Fibroblast of mammary gland (primary cell): ENCODE data around the gene AIG1.
A peak's percentile ranks its signal among the peaks of the same experiment; 100 is the strongest.

ENCODE experiments used
- DNase-seq: peaks from one replicate; pipeline ENCODE4 v3.0.0-alpha.2; 2010; ENCODE audit warnings: low read depth
- H3K4me3 ChIP-seq: 2 replicates; pipeline ENCODE4 v1.5.1; 2011; ENCODE audit warnings: low read depth, mild to moderate bottlenecking, low read length, moderate library complexity; ENCODE audit not compliant: control insufficient read depth
- CTCF ChIP-seq: conservative IDR thresholded peaks from 2 replicates; pipeline ENCODE4 v1.5.1; 2011; ENCODE audit warnings: low read depth, low read length, inconsistent platforms; ENCODE audit not compliant: control insufficient read depth, insufficient read depth

Gene AIG1

GRCh38 chr6:143023695-143024094 lies 37.0 kb upstream of the AIG1 start:
- DNase-seq, result no peak
- TF ChIP-seq CTCF, result no peak

GRCh38 chr6:143024977-143025376 lies 35.7 kb upstream of the AIG1 start:
- TF ChIP-seq CTCF, result no peak
- no peak overlapping the region for H3K4me3 ChIP-seq
- no peak for DNase-seq

More at GRCh38 chr6:143023695-143024094, 37.0 kb upstream of the AIG1 start:
- H3K4me3 ChIP-seq, result no peak overlapping the region

GRCh38 chr6:143026696-143027449 lies 33.8 kb upstream of the AIG1 start:
- H3K4me3 ChIP-seq, result no peak overlapping the region
- peak; percentile 45 for DNase-seq
- TF ChIP-seq CTCF, result peak; percentile 77

DNA sequence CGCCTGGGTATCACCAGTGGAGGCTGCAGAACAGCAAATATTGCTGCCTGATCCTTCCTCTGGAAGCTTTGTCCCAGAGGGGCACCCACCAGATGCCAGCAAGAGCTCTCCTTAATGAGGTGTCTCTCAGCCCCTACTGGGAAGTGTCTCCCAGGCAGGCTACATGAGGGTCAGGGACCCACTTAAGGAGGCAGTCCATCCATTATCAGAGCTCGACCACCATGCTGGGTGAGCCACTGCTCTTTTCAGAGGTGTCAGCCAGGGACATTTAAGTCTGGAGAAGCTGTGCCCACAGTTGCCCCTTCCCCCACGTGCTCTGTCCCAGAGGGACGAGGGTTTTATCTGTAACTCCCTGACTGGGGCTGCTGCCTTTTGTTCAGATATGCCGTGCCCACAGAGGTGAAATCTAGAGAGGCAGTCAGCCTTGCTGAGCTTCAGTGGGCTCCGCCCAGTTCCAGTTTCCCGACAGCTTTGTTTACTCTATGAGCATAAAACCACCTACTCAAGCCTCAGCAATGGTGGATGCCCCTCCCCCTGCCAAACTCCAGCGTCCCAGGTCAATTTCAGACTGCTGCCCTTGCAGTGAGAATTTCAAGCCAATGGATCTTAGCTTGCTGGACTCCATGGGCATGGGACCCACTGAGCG lies 25.9 kb upstream of the AIG1 start:
- no peak for DNase-seq
- H3K4me3 ChIP-seq, result no peak overlapping the region
- no peak for TF ChIP-seq CTCF

GRCh38 chr6:143037470-143037869 lies 23.2 kb upstream of the AIG1 start:
- TF ChIP-seq CTCF, result no peak
- H3K4me3 ChIP-seq, result no peak overlapping the region
- no peak for DNase-seq

DNA sequence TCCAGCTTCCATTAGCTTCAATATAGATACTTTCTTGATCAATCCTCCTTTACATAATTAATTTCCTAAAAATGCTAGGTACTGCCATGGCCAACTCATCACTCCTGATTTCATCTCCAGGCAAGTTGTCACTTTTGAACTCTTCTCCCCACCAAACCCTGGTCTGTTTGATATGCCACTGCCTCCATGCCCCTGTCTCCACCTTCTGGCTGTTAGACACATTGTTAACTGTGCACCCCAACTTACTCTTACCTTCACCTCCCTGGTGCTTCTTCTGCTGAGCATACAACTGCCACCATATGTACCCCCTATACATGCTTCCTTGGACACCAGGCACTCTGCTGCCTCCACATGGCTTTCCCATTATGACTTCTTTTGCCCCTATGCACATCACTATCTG lies 21.9 kb upstream of the AIG1 start:
- H3K4me3 ChIP-seq, result no peak overlapping the region
- DNase-seq, result no peak
- no peak for TF ChIP-seq CTCF
